Transverse colon (tissue), 4 donors: ENCODE measurements around the gene SIM2.

Experiments used
- POLR2AphosphoS5 ChIP-seq, 3 donors: sonication (generic); formaldehyde crosslinking; IDR thresholded peaks; one replicate each; pipeline ENCODE4 v1.6.1; 2016; ENCODE audit warnings: antibody characterized with exemption in 3 of 3
- TF ChIP-seq, protein P1 (sequence below), 5 experiments: fragments of 200-600 bp in 3 of 5; fragments of 450-650 bp in 2 of 5; sonication (generic) in 3 of 5; IDR thresholded peaks; 1 replicate in 2 of 5; 2 replicates in 3 of 5; pipeline ENCODE4 v1.5.1; 2016 to 2017; ENCODE audit warnings: antibody characterized with exemption in 5 of 5, inconsistent platforms in 3 of 5, mild to moderate bottlenecking in 2 of 5, moderate library complexity in 1 of 5

GRCh38 chr21:36796070-36796469 lies 97.2 kb downstream of the SIM2 start:
- no peak for TF ChIP-seq POLR2AphosphoS5 (IDR thresholded peaks at IDR 0.05)
- TF ChIP-seq, protein P1, sequence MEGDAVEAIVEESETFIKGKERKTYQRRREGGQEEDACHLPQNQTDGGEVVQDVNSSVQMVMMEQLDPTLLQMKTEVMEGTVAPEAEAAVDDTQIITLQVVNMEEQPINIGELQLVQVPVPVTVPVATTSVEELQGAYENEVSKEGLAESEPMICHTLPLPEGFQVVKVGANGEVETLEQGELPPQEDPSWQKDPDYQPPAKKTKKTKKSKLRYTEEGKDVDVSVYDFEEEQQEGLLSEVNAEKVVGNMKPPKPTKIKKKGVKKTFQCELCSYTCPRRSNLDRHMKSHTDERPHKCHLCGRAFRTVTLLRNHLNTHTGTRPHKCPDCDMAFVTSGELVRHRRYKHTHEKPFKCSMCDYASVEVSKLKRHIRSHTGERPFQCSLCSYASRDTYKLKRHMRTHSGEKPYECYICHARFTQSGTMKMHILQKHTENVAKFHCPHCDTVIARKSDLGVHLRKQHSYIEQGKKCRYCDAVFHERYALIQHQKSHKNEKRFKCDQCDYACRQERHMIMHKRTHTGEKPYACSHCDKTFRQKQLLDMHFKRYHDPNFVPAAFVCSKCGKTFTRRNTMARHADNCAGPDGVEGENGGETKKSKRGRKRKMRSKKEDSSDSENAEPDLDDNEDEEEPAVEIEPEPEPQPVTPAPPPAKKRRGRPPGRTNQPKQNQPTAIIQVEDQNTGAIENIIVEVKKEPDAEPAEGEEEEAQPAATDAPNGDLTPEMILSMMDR (IDR thresholded peaks at IDR 0.05), result no peak
